NCI-H69 (cell line): ENCODE measurements around the gene OR10G2.
"Not testable (repeated sequence)": the region's sequence is repeated elsewhere in the genome, so short reads cannot be mapped to it uniquely, and the experiment has no call there.

Source experiments
- DNase-seq: peaks from one replicate; lab custom pipeline; 2025; lab: John Stamatoyannopoulos, UW

OR10G2 gene

DNA sequence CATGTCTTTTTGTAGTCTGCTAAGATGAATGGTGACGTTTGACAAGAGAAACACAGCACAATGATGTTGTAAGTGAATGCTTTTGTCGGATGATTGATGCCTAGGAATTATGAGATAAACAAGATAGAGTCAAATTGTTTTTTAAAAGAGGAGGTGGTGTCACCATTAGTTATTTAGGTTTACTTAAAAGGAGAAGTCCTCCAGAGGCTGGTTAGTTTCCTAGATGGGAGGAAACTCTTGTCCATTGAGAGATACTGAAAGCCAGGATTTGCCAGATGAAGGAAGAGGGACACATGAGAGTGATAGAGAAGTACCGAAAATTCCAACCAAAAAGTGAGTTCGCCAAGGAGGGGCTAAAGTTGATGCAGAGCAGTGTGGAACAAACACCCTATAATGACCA is at the start of gene OR10G2:
OR10G2 (minus strand) TSS at position 101 of the 400 bp plus-strand sequence; CDS start at position 3, 98 bp downstream.
- no peak for DNase-seq

GRCh38 chr14:21680072-21680471 is 45.3 kb upstream of the OR10G2 start:
- no peak for DNase-seq

DNA sequence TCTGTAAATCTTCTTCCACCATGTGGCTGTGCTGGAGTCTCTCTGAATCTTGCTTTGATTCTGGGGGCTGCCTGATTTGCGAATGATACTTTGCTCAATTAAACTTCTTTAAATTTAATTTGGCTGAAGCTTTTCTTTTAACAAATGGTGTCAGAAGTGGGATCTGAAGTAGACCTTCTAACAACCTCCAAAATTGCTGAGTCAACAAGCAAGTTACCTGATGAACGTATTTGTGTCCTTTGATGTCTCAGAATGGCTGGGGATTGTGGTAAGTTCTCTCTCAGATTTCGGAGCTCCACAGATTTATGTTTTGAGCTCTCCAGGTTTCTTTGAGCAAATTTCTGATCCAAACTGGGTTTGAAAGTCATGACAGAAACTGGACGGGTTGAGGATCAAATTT is 40.8 kb upstream of the OR10G2 start:
- DNase-seq, result no peak

DNA sequence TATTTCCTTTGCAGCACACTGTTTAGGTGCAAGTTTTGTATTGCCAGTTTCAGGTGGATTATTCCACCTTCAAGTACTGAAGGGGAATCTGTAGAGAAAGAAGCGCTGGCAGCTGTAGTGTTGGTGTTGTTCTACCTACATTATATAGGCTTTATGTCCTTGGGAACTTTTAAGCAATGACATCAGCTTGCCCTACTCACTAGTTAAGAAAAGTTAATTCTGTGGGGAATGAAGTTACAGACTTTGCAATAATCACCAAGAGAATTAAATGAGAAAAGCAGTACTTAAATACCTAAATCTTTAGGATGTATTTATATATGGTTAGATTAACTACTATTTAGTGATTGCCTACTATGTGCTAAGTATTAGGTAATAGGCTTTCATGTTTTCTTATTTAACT is 39.0 kb upstream of the OR10G2 start, which contains the start of gene OR4E1:
OR4E1 (minus strand) TSS at position 101 of the 400 bp plus-strand sequence. CDS start 2,883 bp downstream, outside the sequence.
- DNase-seq, result no peak

DNA sequence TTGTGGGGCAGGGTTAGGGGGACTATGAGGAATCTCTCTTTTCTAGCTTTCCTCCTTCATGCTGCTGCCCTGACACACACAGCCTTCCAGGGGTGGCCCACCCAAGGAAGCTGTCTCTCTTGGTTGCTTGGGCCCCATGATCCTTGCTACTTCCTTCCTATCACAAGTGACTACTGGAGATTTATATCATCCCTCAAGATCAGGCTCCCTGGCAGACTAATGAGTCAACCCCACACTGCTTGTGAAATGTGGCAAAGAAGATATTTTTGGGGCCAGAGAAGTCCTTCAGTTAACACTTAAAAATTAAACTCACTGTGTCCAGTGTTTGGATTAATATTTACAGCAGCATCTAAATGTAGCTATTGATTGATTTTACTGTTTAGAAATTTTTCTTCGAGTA is 37.4 kb upstream of the OR10G2 start:
- no peak for DNase-seq

DNA sequence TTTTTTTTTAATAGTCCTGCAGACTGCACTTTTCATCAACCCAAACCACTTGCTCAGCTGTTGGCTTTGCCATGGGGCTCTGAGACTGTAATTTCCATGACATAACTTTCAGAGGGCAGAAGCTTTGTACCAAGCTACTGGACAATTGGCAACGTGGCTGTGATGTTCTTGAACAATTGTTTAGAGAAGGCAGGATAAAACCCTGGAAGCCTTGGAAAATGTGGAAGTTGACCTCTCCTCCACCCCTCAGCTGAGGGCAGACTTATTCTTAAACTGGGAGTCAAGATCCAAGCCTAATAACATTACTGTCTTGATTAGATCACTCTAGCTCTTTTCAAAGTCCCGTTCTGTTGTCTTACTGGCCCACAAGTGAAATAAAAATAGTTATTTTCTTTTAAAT is 36.6 kb upstream of the OR10G2 start:
- no peak for DNase-seq

GRCh38 chr14:21669284-21669683 is 34.5 kb upstream of the OR10G2 start:
- no peak for DNase-seq

GRCh38 chr14:21668377-21668776 is 33.6 kb upstream of the OR10G2 start:
- DNase-seq, result no peak

DNA sequence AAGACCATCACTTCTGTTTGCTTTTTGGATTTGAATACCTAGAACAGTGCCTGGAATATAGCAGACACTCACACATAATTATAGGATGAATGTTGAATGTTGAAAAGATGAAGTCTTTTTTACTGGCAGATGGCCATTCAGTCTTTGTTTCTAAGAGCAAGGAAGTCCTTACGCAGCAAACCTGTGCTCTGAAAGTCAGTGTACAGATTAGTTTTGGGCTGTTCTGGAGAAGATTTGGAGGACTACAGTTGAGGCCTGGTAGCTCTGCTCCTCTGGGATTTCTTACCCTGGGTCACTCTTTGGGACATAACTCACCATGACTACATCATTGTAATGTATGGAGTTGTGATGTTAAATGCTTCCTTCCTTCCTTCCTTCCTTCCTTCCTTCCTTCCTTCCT is 22.2 kb upstream of the OR10G2 start:
- no peak for DNase-seq

DNA sequence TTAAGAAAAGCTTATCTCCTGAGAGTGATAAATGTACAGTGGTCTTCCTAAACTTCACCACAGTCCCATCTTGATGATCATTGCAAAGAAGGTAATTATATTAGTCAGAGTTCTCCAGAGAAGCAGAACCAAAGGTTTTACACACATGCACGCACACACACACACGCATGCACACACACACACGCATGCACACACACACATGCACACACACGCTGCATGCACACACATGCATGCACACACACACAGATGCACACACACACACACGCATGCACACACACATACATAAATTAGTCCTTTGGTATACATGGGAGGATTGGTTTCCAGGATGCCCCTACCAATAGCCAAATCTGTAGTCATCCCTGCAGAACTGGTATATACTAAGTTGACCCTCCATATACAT is 19.5 kb upstream of the OR10G2 start:
- DNase-seq, result no peak

- no peak for DNase-seq
Measured at GRCh38 chr14:21653331-21653885, 18.7 kb upstream of the OR10G2 start, which contains the start of gene OR4E2. TSS of gene OR4E2 (plus strand) at chr14:21653835. CDS start at chr14:21665083, 11,248 bp downstream.

GRCh38 chr14:21652209-21652808 is 17.6 kb upstream of the OR10G2 start:
- DNase-seq, result no peak

- no peak for DNase-seq
Measured at GRCh38 chr14:21647380-21647779, 12.6 kb upstream of the OR10G2 start.

GRCh38 chr14:21643407-21643806 is 8.7 kb upstream of the OR10G2 start:
- DNase-seq, result no peak

- no peak for DNase-seq
Measured at GRCh38 chr14:21642683-21643082, 7.9 kb upstream of the OR10G2 start.

DNA sequence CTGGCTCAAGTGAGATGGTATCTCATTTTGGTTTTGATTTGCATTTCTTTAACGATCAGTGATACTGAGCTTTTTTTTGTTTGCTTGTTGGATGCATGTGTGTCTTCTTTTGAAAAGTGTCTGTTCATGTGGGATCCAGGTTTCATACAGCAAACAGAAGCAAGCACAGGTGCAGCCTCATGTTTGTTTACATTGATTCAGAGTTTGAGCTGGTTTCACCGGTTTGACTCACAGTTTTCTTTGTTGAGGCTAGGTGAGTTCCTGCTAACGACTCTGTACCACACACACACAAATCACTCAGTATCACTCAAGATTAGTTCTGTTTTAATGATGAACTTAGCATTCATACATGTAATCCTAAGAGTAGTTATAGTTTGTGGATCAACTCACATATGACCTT is 3.7 kb downstream of the OR10G2 start:
- DNase-seq, result no peak

- not testable (repeated sequence) for DNase-seq
Measured at GRCh38 chr14:21630503-21630902, 4.2 kb downstream of the OR10G2 start.

DNA sequence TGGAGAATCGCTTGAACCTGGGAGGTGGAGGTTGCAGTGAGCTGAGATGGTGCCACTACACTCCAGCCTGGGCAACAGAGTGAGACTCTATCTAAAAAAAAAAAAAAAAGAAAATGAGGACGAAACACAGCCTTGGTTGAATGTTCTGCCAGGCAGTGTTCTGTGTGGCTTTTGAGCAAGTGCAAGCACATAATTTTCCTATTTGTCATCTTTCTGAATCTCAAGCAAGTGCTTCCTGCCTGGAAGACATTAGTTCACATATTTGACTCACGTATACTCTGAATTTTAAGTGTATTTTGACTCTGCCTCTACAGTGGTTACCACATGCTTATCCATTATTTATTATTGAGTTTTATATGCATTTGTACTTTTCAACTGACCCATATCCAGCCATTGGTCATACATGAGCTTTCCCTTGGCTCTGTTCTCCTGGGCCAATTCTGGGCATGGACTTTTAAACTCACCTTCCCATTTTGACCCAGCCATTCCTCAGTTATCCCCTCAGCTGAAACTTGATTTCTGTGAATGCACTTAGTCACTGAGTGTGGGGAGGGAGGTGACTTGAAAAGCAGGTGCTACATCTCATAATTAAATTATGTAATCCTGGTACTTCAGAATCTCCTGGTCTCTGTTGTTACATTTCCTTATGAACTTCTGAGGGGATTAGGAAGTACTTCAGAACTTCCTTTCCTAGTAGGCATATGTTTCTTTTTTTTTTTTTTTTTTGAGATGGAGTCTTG is 8.1 kb downstream of the OR10G2 start:
- DNase-seq, result no peak

GRCh38 chr14:21617614-21618013 is 17.1 kb downstream of the OR10G2 start:
- no peak for DNase-seq

DNA sequence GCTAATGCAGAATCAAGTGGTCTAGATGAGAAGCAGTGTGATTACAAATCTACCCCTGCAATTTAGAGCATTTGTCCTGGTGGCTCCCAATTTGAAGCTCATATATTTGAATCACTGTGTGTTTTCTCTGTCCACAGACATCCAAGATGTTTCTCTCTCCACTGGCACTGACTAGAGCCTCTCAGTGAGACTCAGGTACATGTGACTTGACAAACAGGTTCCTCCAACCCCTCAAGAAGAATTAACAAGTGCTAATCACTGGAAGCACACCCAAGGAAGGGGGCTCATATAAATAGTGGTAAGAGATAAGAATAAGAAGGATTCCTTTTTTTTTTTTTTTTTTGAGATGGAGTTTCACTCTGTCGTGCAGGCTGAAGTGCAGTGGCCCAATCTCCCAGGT is 20.5 kb downstream of the OR10G2 start:
- DNase-seq, result no peak

- no peak for DNase-seq
Measured at GRCh38 chr14:21612324-21612723, 22.4 kb downstream of the OR10G2 start.

GRCh38 chr14:21602181-21602580 is 32.6 kb downstream of the OR10G2 start:
- DNase-seq, result not testable (repeated sequence)

- no peak for DNase-seq
Measured at GRCh38 chr14:21589317-21589716, 45.4 kb downstream of the OR10G2 start.
